ENCODE data around the gene CASKIN1. TPM values are rescaled to one million over a fixed set of nuclear protein-coding genes. Genes with fewer than 3 reads are reported as not detected.

CASKIN1 gene
- total and polyA plus RNA-seq, 4 donors: under 0.01 to 0.17 (median 0.09) TPM; not detected in 1

GRCh38 chr16:2166263-2167067 lies 29.9 kb downstream of the CASKIN1 start:
- no peak for DNase-seq (ENCODE audit: low spot score)
- Histone ChIP-seq H3K4me1 (ENCODE audit: control insufficient read depth in 4 of 4, insufficient read depth in 4 of 4, low read length in 3 of 4) (peaks cover 15 to 40% (median 26%) of the 10 kb centered on the region in 4 donors), H3K27ac (ENCODE audit: low read depth in 1 of 2, low read length in 2 of 2) (peak overlapping the region in 1 of 2 donors; percentile 7), H3K9ac (ENCODE audit: low read depth in 1 of 2, low read length in 2 of 2) (no peak overlapping the region), H3K27me3 (ENCODE audit: control insufficient read depth in 4 of 4, insufficient read depth in 4 of 4, low read length in 3 of 4) (no peaks in the 10 kb centered on the region), H3K4me3 (ENCODE audit: low read depth in 1 of 3, low read length in 3 of 3) (no peak overlapping the region), H3K36me3 (ENCODE audit: control insufficient read depth in 4 of 4, insufficient read depth in 3 of 4, low read depth in 1 of 4, low read length in 3 of 4) (peaks cover 0 to 16% (median 7%) of the 10 kb centered on the region in 4 donors), H3K9me3 (ENCODE audit: control insufficient read depth in 4 of 4, low read length in 3 of 4) (no peaks in the 10 kb centered on the region)
- 84% methylated on average over 17 of the region's 17 CpGs for WGBS
- no peak for TF ChIP-seq SP1 (IDR thresholded peaks at IDR 0.05)
- TF ChIP-seq HNF4A (conservative IDR thresholded peaks at IDR 0.05): peak in 1 of 2 donors; percentile 49
- TF ChIP-seq RAD21 (IDR thresholded peaks at IDR 0.05): no peak
- TF ChIP-seq TAF1 (conservative IDR thresholded peaks at IDR 0.05): no peak

GRCh38 chr16:2165861-2166260 lies 30.5 kb downstream of the CASKIN1 start:
- peaks cover 19 to 45% (median 30%) of the 10 kb centered on the region in 4 donors for H3K4me1 ChIP-seq (ENCODE audit: control insufficient read depth in 4 of 4, insufficient read depth in 4 of 4, low read length in 3 of 4)
- H3K36me3 ChIP-seq (ENCODE audit: control insufficient read depth in 4 of 4, insufficient read depth in 3 of 4, low read depth in 1 of 4, low read length in 3 of 4): peaks cover 0 to 11% (median 5%) of the 10 kb centered on the region in 4 donors
- no peaks in the 10 kb centered on the region for H3K9me3 ChIP-seq (ENCODE audit: control insufficient read depth in 4 of 4, low read length in 3 of 4)
- no peak for TF ChIP-seq ATF3 (IDR thresholded peaks at IDR 0.05)
- no peak for TF ChIP-seq FOXA2 (IDR thresholded peaks at IDR 0.05)
- no peaks in the 10 kb centered on the region for H3K27me3 ChIP-seq (ENCODE audit: control insufficient read depth in 4 of 4, insufficient read depth in 4 of 4, low read length in 3 of 4)
- no peak overlapping the region for H3K9ac ChIP-seq (ENCODE audit: low read depth in 1 of 2, low read length in 2 of 2)
- peak overlapping the region in 1 of 2 donors; percentile 7 for H3K27ac ChIP-seq (ENCODE audit: low read depth in 1 of 2, low read length in 2 of 2)
- WGBS: 87% methylated on average over 12 of the region's 12 CpGs
- no peak overlapping the region for H3K4me3 ChIP-seq (ENCODE audit: low read depth in 1 of 3, low read length in 3 of 3)
- no peak for DNase-seq (ENCODE audit: low spot score)

GRCh38 chr16:2163211-2163881 lies 33.1 kb downstream of the CASKIN1 start:
- Histone ChIP-seq H3K27me3 (ENCODE audit: control insufficient read depth in 4 of 4, insufficient read depth in 4 of 4, low read length in 3 of 4) (no peaks in the 10 kb centered on the region), H3K4me3 (ENCODE audit: low read depth in 1 of 3, low read length in 3 of 3) (no peak overlapping the region), H3K9ac (ENCODE audit: low read depth in 1 of 2, low read length in 2 of 2) (no peak overlapping the region), H3K4me1 (ENCODE audit: control insufficient read depth in 4 of 4, insufficient read depth in 4 of 4, low read length in 3 of 4) (peaks cover 37 to 67% (median 53%) of the 10 kb centered on the region in 4 donors), H3K9me3 (ENCODE audit: control insufficient read depth in 4 of 4, low read length in 3 of 4) (no peaks in the 10 kb centered on the region), H3K36me3 (ENCODE audit: control insufficient read depth in 4 of 4, insufficient read depth in 3 of 4, low read depth in 1 of 4, low read length in 3 of 4) (peaks cover 0 to 7% (median 1%) of the 10 kb centered on the region in 4 donors), H3K27ac (ENCODE audit: low read depth in 1 of 2, low read length in 2 of 2) (peak overlapping the region in 1 of 2 donors; percentile 7)
- TF ChIP-seq TAF1 (conservative IDR thresholded peaks at IDR 0.05) (no peak), FOXA2 (IDR thresholded peaks at IDR 0.05) (no peak), REST (IDR thresholded peaks at IDR 0.05) (no peak), CTCF (IDR thresholded peaks at IDR 0.05; ENCODE audit: low read depth, low read length, missing input control) (no peak), YY1 (IDR thresholded peaks at IDR 0.05) (no peak), NR2F2 (IDR thresholded peaks at IDR 0.05) (no peak), RAD21 (IDR thresholded peaks at IDR 0.05) (no peak), SP1 (IDR thresholded peaks at IDR 0.05) (no peak), HNF4G (IDR thresholded peaks at IDR 0.05) (no peak), JUND (IDR thresholded peaks at IDR 0.05) (no peak), FOXA1 (IDR thresholded peaks at IDR 0.05) (no peak), ATF3 (IDR thresholded peaks at IDR 0.05) (no peak), GABPA (IDR thresholded peaks at IDR 0.05 in 1 of 2, conservative IDR thresholded peaks at IDR 0.05 in 1 of 2) (no peak), RXRA (IDR thresholded peaks at IDR 0.05) (no peak)
- TF ChIP-seq, protein P1, sequence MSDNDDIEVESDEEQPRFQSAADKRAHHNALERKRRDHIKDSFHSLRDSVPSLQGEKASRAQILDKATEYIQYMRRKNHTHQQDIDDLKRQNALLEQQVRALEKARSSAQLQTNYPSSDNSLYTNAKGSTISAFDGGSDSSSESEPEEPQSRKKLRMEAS (IDR thresholded peaks at IDR 0.05): no peak
- no peak for DNase-seq (ENCODE audit: low spot score)
- 82% methylated on average over 26 of the region's 26 CpGs for WGBS
